ENCODE results near the gene ALDH1A1.

Gene ALDH1A1

GRCh38 chr9:72995131-72996024 lies 42.5 kb upstream of the ALDH1A1 start:
- TF ChIP-seq ZFX (IDR thresholded peaks at IDR 0.05; ENCODE audit: borderline replicate concordance) (no peak), CTCF (IDR thresholded peaks at IDR 0.05) (no peak)
- H3K27ac ChIP-seq = no peak overlapping the region

- H3K27ac ChIP-seq = no peak overlapping the region
- TF ChIP-seq ZFX (IDR thresholded peaks at IDR 0.05; ENCODE audit: borderline replicate concordance) (no peak), CTCF (IDR thresholded peaks at IDR 0.05) (no peak)
Observed at GRCh38 chr9:72991772-72992171, 38.9 kb upstream of the ALDH1A1 start.

DNA sequence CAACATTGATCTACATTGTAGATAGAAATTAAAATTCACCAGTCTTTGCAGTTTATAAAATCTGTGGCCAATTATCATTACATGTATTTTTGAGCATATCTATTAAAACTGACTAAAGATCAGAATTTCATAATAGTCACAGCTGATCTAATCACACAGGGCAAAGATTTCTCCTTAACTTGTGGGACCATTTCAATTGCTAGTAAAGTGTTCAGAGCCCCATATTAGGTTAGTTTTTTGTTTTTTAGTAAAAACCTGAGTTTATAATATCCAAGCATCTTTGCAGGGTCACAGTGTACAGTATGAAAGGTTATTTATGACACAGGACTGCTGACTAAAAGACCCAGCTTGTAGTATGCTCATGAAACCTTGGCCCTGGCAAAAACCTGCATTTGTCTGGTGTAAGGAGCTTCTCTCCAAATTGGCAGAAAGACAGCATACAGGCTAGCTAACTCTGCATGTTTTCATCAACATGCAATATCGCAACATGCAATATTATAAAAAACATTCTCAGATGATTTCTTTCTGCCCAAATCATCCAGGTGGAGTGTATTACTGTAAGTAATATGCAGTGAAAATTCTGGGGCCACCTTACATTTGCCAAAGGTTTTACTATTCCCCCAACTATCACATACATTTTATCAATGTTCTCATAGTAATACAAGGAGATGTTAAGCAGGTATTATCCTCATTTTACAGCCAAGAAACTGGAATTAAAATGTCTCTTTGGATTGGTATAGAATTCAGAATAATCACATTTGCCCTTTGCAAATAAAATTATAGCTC lies 37.7 kb upstream of the ALDH1A1 start:
- H3K27ac ChIP-seq = no peak overlapping the region

DNA sequence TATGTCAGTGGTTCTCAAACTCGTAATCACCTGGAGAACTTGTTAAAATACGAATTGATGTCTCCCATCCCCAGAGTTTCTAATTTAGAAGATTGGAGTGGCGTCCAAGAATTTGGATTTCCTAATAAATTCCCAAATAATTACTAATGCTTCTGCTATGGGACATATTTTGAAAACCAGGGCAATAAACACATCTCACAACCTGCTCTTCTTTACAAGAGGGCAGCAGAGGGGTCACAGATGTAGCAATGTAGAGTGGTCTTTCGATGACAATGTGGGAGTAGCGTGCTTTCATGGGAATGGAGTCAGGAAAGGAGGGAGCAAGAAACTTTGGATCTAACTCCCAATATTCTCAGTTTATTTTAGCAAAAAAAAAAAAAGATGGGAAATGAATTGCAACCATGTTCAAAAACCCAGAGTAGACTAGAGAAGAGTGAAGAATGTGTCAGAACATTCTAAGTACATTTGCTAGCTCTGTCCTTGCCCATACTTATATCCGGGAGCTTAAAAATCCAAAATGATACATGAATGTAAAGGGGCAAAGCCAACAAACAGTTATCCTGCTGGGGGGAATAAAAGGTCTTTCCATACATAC lies 33.8 kb upstream of the ALDH1A1 start:
- H3K27ac ChIP-seq = no peak overlapping the region
- TF ChIP-seq ZFX (IDR thresholded peaks at IDR 0.05; ENCODE audit: borderline replicate concordance) = no peak
- TF ChIP-seq CTCF (IDR thresholded peaks at IDR 0.05) = no peak

More for the DNA sequence above, 37.7 kb upstream of the ALDH1A1 start:
- no peak for TF ChIP-seq ZFX (IDR thresholded peaks at IDR 0.05; ENCODE audit: borderline replicate concordance)
- TF ChIP-seq CTCF (IDR thresholded peaks at IDR 0.05) = no peak

- peak overlapping the region; percentile 61 for H3K27ac ChIP-seq
Observed at GRCh38 chr9:72985746-72986145, 32.9 kb upstream of the ALDH1A1 start.

DNA sequence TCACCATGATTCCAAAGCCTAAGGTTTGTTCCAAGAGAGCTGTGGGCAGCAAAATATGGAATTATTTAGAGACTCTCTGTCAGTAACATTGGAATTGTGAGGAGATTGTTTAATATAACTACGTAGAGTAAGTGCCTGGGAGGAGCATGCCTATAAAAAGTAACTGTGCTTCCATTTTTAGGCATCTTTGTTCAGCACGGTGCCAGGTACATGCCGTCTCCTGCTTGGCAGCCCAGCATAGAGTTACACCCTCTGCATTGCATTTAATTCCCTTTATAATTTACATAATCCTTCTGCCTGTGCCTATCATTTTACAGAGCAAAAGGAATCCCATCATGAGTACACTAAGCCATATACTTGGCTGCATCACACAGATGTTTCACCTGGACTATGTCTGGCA lies 32.1 kb upstream of the ALDH1A1 start:
- TF ChIP-seq ZFX (IDR thresholded peaks at IDR 0.05; ENCODE audit: borderline replicate concordance) (no peak), CTCF (IDR thresholded peaks at IDR 0.05) (no peak)
- H3K27ac ChIP-seq = peak overlapping the region; percentile 61

More at GRCh38 chr9:72985746-72986145, 32.9 kb upstream of the ALDH1A1 start:
- TF ChIP-seq CTCF (IDR thresholded peaks at IDR 0.05) = no peak
- TF ChIP-seq ZFX (IDR thresholded peaks at IDR 0.05; ENCODE audit: borderline replicate concordance) = no peak
